HG03139 (cell line): ENCODE measurements around the gene B4GALT6.
"Not testable (repeated sequence)": the region's sequence is repeated elsewhere in the genome, so short reads cannot be mapped to it uniquely, and the experiment has no call there.

Experiments
- ATAC-seq: cut with Tn5 transposase; IDR thresholded peaks from one replicate; pipeline ENCODE4 v1.9.1; 2021; ENCODE audit not compliant: unreplicated experiment

The B4GALT6 gene

GRCh38 chr18:31684279-31685096 lies at the start of gene B4GALT6:
TSS of gene B4GALT6 (minus strand) at chr18:31684581. CDS start at chr18:31684426, 155 bp downstream.
- ATAC-seq: peak; percentile 34

- no peak for ATAC-seq
Observed at GRCh38 chr18:31731628-31732027, 47.2 kb upstream of the B4GALT6 start.

- ATAC-seq: not testable (repeated sequence)
Observed at GRCh38 chr18:31729196-31729595, 44.8 kb upstream of the B4GALT6 start.

- no peak for ATAC-seq
Observed at GRCh38 chr18:31723990-31724711, 39.8 kb upstream of the B4GALT6 start.

GRCh38 chr18:31723639-31723989 lies 39.2 kb upstream of the B4GALT6 start:
- ATAC-seq: no peak

GRCh38 chr18:31722369-31722957 lies 38.1 kb upstream of the B4GALT6 start:
- peak; percentile 91 for ATAC-seq

- no peak for ATAC-seq
Observed at GRCh38 chr18:31721601-31722000, 37.2 kb upstream of the B4GALT6 start.

- no peak for ATAC-seq
Observed at GRCh38 chr18:31720867-31721266, 36.5 kb upstream of the B4GALT6 start.

GRCh38 chr18:31719363-31720006 lies 35.1 kb upstream of the B4GALT6 start:
- no peak for ATAC-seq

- no peak for ATAC-seq
Observed at GRCh38 chr18:31718386-31718785, 34.0 kb upstream of the B4GALT6 start.

- ATAC-seq: no peak
Observed at GRCh38 chr18:31716362-31716761, 32.0 kb upstream of the B4GALT6 start.

GRCh38 chr18:31711365-31712172 lies 27.2 kb upstream of the B4GALT6 start:
- ATAC-seq: no peak

- ATAC-seq: no peak
Observed at GRCh38 chr18:31710826-31711225, 26.4 kb upstream of the B4GALT6 start.

- no peak for ATAC-seq
Observed at GRCh38 chr18:31707815-31708214, 23.4 kb upstream of the B4GALT6 start.

GRCh38 chr18:31702449-31702848 lies 18.1 kb upstream of the B4GALT6 start:
- no peak for ATAC-seq

- no peak for ATAC-seq
Observed at GRCh38 chr18:31701744-31702143, 17.4 kb upstream of the B4GALT6 start.

GRCh38 chr18:31700990-31701389 lies 16.6 kb upstream of the B4GALT6 start:
- ATAC-seq: no peak

GRCh38 chr18:31697351-31698298 lies 13.2 kb upstream of the B4GALT6 start:
- no peak for ATAC-seq

GRCh38 chr18:31695989-31696388 lies 11.6 kb upstream of the B4GALT6 start:
- no peak for ATAC-seq
